ENCODE data around the gene QRICH1. TPM values are rescaled to one million over a fixed set of nuclear protein-coding genes. Genes with fewer than 3 reads are reported as not detected.
A peak's percentile ranks its signal among the peaks of the same experiment; 100 is the strongest.

QRICH1 gene, protein sequence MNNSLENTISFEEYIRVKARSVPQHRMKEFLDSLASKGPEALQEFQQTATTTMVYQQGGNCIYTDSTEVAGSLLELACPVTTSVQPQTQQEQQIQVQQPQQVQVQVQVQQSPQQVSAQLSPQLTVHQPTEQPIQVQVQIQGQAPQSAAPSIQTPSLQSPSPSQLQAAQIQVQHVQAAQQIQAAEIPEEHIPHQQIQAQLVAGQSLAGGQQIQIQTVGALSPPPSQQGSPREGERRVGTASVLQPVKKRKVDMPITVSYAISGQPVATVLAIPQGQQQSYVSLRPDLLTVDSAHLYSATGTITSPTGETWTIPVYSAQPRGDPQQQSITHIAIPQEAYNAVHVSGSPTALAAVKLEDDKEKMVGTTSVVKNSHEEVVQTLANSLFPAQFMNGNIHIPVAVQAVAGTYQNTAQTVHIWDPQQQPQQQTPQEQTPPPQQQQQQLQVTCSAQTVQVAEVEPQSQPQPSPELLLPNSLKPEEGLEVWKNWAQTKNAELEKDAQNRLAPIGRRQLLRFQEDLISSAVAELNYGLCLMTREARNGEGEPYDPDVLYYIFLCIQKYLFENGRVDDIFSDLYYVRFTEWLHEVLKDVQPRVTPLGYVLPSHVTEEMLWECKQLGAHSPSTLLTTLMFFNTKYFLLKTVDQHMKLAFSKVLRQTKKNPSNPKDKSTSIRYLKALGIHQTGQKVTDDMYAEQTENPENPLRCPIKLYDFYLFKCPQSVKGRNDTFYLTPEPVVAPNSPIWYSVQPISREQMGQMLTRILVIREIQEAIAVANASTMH
- 75.8 and 114 TPM in 2 replicates for total RNA-seq

DNA sequence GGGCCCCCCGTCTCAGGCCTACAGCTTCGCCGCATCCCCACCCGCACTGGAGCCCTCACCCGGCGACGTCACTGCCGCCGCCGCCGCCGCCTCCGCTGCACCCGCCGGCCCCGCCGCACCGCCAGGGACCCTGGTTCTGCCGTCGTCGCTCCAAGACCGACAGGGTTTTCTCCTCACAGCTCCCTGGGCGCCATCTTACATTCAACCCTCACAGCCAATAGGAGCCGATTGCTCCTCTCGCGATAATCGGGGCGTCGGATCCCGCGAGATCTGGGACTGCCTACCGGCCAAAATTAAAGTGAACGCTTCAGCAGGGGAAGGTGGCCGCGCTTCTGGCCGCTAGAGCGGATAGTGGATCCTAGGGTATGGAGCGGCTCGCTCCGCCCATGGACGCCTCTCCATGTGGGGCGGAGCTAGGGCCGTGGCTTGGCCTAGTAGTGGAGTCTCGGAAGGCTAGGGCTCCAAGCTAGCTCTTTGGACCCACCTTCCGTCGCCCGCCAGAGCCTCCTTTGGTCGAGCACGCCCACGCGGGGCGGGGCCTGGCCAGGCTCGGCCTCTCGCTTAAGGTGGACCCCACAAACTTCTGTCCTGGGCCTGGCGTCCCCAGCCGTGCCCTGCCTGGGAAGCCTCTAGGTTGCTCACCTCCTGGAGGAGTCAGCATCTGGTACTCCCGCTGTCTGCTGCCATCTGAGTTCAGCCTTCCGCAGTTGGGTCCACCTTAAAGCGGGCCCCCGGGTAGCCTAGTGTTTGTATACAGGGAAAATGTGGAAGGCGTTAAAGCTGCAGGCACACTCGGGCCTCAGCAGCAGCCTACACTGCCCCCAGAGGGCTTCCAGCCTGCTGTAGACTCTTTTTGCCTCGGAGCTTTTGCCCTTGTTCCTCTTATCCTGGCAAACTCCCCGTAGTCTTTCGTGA lies at the start of gene QRICH1:
Gene QRICH1, minus strand, starts transcription at position 219 of the 915 bp plus-strand sequence. CDS start 17,054 bp downstream, outside the sequence.

DNA sequence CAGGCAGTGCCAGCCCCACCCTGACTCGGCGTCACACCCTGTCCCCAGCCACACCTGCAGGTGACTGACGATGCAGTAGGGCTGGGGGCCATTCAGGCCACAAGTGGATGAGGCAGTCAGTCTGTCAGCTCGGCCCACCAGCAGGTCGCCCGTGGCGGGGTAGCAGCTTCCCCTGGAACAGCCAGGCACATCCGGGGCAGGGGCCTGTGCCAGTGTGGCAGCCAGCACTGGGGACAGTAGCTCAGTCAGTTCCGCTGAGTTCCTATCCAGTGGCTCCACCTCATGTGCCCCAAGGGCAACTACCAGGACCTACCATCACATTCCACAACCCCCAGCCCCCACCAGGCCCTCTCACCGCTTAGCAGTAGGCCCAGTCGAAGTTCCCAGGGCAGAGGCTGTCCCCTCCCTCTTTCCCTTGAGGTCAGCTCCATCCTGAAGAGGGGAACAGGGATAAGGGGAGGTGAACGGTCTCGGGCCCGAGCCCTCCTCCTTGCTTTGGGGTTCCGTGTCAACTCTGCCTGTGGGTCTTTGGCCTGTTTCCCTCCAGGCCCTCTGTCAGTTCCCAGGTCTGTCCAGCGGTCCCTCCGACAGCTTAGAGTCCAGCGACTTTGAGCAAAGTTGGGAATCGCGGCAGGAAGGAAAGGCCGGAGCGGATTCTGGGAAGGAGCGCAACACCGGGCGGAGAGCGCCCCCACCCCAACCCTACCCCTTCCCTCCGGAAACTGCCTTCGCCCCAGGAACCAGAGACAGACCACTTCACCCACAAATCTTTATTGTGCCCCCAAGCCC lies 38.8 kb upstream of the QRICH1 start, which contains the start of gene LAMB2:
Gene LAMB2, minus strand, starts transcription at position 614 of the 789 bp plus-strand sequence. Its CDS starts 183 bp downstream, at position 431.

DNA sequence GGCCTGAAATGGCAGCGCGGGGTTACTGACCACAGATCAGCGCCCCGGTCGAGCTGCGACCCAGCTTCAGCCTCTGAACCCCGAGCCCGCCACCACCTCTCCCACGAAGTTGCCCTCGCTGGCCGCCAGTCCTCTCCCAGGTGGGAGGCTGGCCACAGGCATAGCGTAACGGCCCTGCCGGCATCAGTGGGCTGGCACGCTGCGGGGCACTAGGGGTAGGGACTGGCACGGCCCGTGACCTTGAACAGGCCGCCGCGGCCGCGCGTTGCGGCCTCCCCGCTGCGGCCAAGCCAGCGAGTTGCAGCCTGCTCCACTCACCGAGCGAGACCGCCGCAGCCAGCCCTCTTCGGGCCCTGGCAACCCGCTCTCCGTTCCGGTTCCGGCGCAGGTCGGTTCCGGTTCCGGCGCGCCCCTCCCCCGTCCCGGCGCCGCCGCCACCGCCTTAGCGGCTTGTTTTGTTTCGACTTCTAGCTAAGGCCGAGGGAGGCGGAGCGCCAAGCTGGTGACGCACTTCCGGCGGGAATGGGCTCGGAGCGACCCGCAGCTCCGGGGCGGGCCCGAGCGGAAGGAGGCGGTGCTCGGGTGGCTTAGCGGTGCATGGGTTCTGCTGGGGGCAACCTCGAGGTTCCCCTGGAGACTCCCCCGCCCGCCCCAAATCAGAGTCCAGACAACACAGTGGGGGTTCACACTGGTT lies 26.7 kb upstream of the QRICH1 start, which contains the start of gene USP19:
Gene USP19, minus strand, starts transcription at position 386 of the 694 bp plus-strand sequence. CDS start 1,678 bp downstream, outside the sequence.

DNA sequence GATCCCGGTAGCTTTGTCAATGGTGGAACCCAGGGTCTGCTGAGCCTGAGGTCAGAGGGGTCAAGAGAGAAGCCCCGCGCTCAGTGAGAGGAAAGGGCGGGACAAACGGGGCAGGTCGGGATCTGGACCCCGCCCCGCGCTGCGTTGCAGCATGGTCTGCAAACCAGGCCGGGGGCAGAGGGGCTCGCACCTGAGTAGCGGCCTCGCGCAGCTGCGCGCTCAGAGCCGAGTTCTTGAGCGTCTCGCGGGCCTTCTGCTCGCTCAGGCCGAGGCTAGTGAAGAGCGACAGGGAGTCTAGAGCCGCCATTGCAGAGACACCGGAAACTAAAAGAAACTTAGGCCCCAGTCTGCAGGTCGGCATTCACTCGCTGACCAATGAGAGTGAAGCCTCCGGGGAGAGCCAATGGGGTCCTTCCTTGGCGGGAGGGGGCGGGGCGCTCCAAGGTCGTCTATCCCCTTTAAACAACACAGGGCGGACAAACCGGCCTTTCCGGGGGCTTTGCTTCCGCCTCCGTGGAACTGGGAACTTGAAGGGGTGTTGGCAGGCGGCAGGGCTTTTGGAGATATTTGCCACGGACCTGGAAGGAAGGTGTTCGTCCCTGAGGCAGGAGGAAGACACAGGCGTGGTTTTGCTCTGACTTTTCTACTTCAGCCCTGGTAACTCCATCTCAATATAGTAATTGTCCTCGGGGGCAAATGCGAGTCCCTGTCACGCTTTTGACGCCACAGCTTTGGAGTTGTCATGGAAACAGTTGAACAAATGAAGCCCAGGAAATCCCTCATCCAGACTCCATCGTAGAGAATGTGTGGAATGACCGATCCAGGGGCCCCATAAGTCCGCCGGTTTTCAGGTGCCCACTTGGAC lies 10.8 kb upstream of the QRICH1 start, which contains the start of gene QARS1:
Gene QARS1, minus strand, starts transcription at position 331 of the 865 bp plus-strand sequence. Its CDS starts 24 bp downstream, at position 307.

DNA sequence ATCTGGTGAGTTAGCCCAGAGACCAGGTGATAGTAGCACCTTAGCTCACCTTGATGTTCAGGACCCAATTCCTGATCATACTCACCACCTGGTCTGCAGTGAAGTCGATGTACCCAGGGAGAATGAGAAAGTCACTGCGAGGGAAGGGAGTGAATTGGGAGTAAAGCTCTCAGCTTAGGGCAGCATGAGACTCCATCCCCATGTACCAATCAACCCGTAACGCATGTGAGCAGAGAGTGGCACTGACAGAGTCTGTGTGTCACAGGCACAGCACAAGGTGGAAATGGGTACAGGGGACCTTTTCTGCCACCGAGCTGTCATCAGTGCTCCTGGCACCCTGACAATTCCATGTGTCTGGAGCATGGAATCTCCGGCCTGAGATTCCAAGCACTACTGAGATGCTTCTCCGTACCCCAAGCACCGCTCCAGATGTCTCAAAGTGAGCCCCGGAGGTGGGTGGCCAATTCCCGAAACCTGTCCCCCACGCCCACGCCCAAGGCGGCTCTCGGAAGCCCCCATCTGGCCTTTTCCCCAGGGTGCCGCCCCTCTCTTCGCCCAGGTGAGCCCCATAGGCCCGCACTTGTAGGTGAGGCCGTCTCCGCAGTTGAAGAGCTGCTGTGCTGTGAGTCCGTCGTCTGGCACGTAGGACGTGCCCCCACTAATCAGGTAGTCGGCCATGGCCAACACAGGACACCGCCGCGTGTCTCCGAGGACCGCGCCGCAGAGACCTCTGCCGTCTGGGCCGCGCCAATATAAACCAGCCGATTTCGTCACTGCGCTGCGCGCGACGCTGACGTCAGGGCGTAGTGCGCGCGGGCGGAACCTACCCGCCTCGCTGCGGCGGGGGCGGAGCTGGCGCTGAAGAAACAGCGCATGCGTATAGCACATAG lies 65.0 kb downstream of the QRICH1 start, which contains the start of gene IMPDH2:
Gene IMPDH2, minus strand, starts transcription at position 726 of the 890 bp plus-strand sequence. Its CDS starts 48 bp downstream, at position 678.

DNA sequence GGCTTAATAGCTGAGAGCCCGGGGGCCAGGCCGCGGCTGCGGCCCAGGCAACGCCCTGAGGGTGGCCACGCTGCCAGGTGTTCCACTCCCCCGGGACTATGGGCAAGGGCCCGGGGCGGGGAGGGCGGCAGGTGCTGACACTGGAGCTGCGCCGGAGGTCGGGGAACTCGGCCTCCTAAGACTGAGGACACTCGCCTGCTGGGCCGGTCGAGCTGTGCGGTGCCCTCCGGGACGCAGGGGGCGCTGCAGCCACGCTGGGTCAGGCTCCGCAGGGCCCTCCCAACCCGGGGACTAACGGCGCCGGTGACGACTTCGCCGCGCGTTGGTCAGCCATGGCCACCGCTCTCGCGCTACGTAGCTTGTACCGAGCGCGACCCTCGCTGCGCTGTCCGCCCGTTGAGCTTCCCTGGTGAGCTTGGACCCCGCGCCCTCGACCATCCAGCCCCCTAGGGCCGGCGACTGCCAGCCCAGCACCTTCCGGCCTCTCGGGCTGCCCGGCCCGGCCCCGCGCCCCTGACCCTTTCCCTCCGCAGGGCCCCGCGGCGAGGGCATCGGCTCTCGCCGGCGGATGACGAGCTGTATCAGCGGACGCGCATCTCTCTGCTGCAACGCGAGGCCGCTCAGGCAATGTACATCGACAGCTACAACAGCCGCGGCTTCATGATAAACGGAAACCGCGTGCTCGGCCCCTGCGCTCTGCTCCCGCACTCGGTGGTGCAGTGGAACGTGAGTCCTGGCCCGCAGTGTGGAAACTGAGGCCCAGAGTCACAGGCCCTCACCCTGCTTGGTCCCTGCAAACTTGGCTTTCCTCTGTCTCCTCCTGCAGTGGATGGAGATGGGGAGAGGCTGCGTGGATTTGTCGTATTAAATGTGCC lies 71.8 kb downstream of the QRICH1 start, which contains the start of gene NDUFAF3:
Gene NDUFAF3, plus strand, starts transcription at position 309 of the 875 bp plus-strand sequence. Its CDS starts 24 bp downstream, at position 333.

DNA sequence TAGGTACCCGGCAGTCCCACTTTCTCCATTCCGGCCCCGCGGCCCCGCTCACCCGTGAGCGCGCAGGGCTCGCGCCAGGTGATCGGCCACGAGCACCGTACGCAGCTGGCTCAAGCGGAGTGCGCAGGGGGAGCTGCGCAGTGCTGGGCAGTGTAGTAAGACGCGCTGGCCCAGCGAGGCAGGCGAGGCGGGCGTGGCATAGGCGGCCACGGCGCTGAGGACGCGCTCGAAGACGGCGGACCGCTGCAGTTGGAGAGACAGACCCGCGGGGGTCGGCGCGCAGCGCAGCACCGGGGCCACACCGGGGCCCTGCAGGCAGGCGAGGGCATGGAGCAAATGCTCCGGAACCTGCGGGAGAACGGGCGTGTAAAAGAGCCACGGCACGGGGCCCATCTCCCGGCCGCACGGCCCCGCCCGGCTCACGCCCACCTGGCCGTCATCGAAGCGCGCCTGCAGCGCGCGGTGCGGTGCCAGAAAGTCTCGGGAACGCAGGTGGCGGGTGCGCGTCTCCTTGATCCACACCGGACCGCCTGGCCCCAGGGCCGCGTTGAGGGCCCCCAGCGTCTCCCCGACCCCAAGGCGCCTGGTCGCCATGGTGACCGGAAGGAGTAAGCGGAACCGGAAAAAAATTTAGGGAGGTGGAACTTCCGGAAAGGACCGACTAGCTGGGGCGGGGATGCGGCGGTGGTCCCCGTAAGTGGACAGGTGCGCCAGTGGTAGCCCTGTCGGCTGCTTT lies 75.7 kb downstream of the QRICH1 start, which contains the start of gene DALRD3:
Gene DALRD3, minus strand, starts transcription at position 610 of the 736 bp plus-strand sequence. Its CDS starts 16 bp downstream, at position 594.

DNA sequence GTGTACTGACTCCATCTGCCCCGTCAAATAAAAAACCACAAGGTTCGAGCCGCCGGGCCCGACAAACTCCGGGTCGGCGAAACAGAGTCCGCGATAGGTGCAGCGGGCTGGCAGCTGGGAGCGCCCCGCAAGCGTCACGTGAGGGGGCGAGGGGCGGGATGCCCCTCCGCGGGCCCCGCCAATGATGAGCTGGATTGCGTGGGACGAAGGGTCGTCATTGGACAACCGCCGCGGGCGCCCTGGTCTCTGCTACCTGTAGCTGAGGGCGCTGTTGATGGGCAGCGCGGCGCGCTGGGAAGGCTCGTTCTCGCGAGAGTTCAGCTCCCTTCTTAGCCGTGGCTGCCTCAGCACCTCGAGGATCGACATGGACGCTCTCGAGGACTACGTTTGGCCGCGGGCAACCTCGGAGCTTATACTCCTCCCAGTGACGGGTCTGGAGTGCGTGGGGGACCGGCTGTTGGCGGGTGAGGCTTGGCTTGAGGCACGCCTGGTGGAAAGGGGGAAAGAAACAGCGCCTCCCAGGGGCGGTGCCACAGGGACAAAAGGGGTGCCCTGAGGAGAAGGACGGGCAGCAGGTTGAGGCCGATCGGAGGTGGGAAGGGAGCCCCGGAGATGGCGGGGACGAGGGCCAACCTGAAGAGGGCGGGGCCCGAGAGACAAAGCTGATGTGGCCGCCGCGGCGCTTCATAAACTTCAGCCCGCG lies 86.7 kb downstream of the QRICH1 start, which contains the start of gene WDR6:
Gene WDR6, plus strand, starts transcription at position 324 of the 703 bp plus-strand sequence. Its CDS starts 41 bp downstream, at position 365.

DNA sequence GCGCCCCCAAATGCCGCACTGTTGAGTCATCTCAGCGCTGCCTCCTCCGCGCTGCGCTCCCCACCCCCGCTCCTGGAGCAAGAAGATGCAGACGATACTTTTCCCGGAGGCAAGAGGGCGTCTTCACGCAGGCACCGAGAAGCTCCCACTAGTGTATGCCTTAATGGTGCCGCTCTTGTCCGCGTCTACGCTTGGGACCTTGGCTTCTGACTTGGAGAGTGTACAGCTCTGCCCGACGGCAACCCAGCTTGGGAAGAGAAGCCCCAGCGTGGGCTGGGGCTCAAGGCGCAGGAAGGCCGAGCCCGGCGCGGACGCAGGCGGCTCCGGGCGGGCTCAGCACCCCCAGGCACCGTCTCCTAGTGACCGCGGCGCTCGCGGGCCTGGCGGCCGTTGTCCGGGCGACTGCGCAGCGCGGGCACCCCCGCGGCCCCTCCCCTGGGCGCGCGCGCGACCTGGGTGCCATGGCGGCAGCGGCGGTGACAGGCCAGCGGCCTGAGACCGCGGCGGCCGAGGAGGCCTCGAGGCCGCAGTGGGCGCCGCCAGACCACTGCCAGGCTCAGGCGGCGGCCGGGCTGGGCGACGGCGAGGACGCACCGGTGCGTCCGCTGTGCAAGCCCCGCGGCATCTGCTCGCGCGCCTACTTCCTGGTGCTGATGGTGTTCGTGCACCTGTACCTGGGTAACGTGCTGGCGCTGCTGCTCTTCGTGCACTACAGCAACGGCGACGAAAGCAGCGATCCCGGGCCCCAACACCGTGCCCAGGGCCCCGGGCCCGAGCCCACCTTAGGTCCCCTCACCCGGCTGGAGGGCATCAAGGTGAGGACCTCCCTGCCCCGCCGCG lies 103.9 kb downstream of the QRICH1 start, which contains the start of gene P4HTM:
Gene P4HTM, plus strand, starts transcription at position 446 of the 840 bp plus-strand sequence. Its CDS starts 16 bp downstream, at position 462.

Small RNA genes lying within 50 kb of the gene (small RNA-seq; reads per million reads assigned to genes)
- gene MIR191 (45,762 reads per million, percentile 100 among the genes with 10 or more reads in this experiment), gene MIR425 (5,145 reads per million, percentile 100 among the genes with 10 or more reads in this experiment), gene RN7SL182P (not detected)

Other genes with a start within 250 kb of the QRICH1 start
- gene PRKAR2A, start 246.2 kb downstream of the QRICH1 start, total RNA-seq = 56.5 and 62.1 TPM in 2 replicates
- gene SLC25A20, start 195.2 kb downstream of the QRICH1 start, total RNA-seq = 15.7 and 25.4 TPM in 2 replicates
- 61.2 and 70.3 TPM in 2 replicates for gene ARIH2, start 175.2 kb downstream of the QRICH1 start, total RNA-seq
- 17.9 and 23.1 TPM in 2 replicates for gene P4HTM, start 103.8 kb downstream of the QRICH1 start, total RNA-seq
- 49.0 and 74.4 TPM in 2 replicates for gene WDR6, start 86.7 kb downstream of the QRICH1 start, total RNA-seq
- 40.8 and 44.0 TPM in 2 replicates for gene DALRD3, start 75.5 kb downstream of the QRICH1 start, total RNA-seq
- 36.6 and 46.3 TPM in 2 replicates for gene NDUFAF3, start 72.0 kb downstream of the QRICH1 start, total RNA-seq
- gene IMPDH2, start 64.7 kb downstream of the QRICH1 start, total RNA-seq = 245 and 354 TPM in 2 replicates
- 293 and 338 TPM in 2 replicates for gene QARS1, start 10.7 kb upstream of the QRICH1 start, total RNA-seq
- 30.4 and 34.6 TPM in 2 replicates for gene USP19, start 26.8 kb upstream of the QRICH1 start, total RNA-seq
- gene LAMB2, start 39.0 kb upstream of the QRICH1 start, total RNA-seq = 276 and 322 TPM in 2 replicates
- gene CCDC71, start 72.3 kb upstream of the QRICH1 start, total RNA-seq = 16.6 and 24.1 TPM in 2 replicates
- 15.7 and 17.2 TPM in 2 replicates for gene KLHDC8B, start 77.5 kb upstream of the QRICH1 start, total RNA-seq
- gene C3orf62, start 183.2 kb upstream of the QRICH1 start, total RNA-seq = 2.4 and 2.5 TPM in 2 replicates
- gene USP4, start 246.0 kb upstream of the QRICH1 start, total RNA-seq = 24.8 and 25.7 TPM in 2 replicates